K562 (cell line): ENCODE data around the gene SKP2. TPM values are rescaled to one million over a fixed set of nuclear protein-coding genes. Genes with fewer than 3 reads are reported as not detected.

Experiments used
- ATAC-seq: fragments of 200-7000 bp; cut with Tn5 transposase; 3 replicates; pipeline ENCODE4 v1.9.1; 2020; ENCODE audit warnings: moderate library complexity
- BruUV-seq: library from RNA; stranded (reverse); fragments of 400-500 nt; replicated peaks from 2 replicates; lab custom pipeline; 2021; lab: Mats Ljungman, UMichigan
- CTCF ChIA-PET: fragments of 300-600 bp; formaldehyde crosslinking; extraction: SDS; loops from one replicate; lab custom pipeline; 2021; ENCODE audit warnings: low intra/inter-chr PET ratio; lab: Yijun Ruan, JAX
- POLR2A ChIA-PET: fragments of 300-600, 350-650 bp; sonication (Branson Sonifier 250); formaldehyde crosslinking; extraction: SDS; loops from one replicate; lab custom pipeline; 2021; ENCODE audit warnings: antibody characterized with exemption, inconsistent platforms; lab: Yijun Ruan, JAX
- DNase-seq, 4 experiments: peaks; one replicate each; pipeline versions ENCODE4 v3.0.0 to v3.0.0-alpha.2; 2011 to 2018; ENCODE audit warnings: low spot score in 3 of 4, mixed read lengths in 3 of 4; ENCODE audit errors: extremely low read depth in 1 of 4
- FAIRE-seq: peaks from 2 replicates; lab custom pipeline; 2011; peaks lifted over from hg19 to GRCh38; lab: Jason Lieb, UNC
- H2AFZ ChIP-seq: 2 replicates; pipeline ENCODE4 v1.6.0; 2011; ENCODE audit warnings: low read depth, low read length, control low read depth, inconsistent platforms
- H3K27ac ChIP-seq: fragments of 200-600 bp; 3 replicates; pipeline ENCODE4 v1.8.0; 2011; ENCODE audit warnings: low read depth, mild to moderate bottlenecking, control low read depth, inconsistent platforms, low read length, moderate library complexity, mixed read lengths; ENCODE audit errors: extremely low read depth
- H3K27me3 ChIP-seq, 2 experiments: fragments of 300-600 bp in 1 of 2; 2 replicates in 1 of 2; 3 replicates in 1 of 2; pipeline versions ENCODE4 v1.6.0 to v1.8.0; 2011; ENCODE audit warnings: inconsistent platforms in 2 of 2, low read length in 2 of 2, mild to moderate bottlenecking in 1 of 2, mixed read lengths in 1 of 2, moderate library complexity in 1 of 2; ENCODE audit not compliant: control insufficient read depth in 2 of 2, insufficient read depth in 2 of 2
- H3K36me3 ChIP-seq: fragments of 300-600 bp; 3 replicates; pipeline ENCODE4 v1.8.0; 2011; ENCODE audit warnings: mild to moderate bottlenecking, low read length, inconsistent platforms; ENCODE audit not compliant: control insufficient read depth, insufficient read depth
- H3K4me1 ChIP-seq, 2 experiments: fragments of 200-600 bp in 1 of 2; replicated peaks in 1 of 2; 2 replicates in 1 of 2; 3 replicates in 1 of 2; pipeline versions ENCODE4 v1.5.1 to v1.8.0; 2011; ENCODE audit warnings: inconsistent platforms in 2 of 2, low read length in 2 of 2, mild to moderate bottlenecking in 1 of 2, mixed read lengths in 1 of 2, moderate library complexity in 1 of 2; ENCODE audit not compliant: control insufficient read depth in 2 of 2, insufficient read depth in 2 of 2
- H3K4me2 ChIP-seq: 2 replicates; pipeline ENCODE4 v1.6.1; 2011; ENCODE audit warnings: low read length, control low read depth, inconsistent platforms, mixed read lengths; ENCODE audit not compliant: insufficient read depth
- H3K4me3 ChIP-seq: fragments of 200-600 bp; sonication (generic), shearing (Covaris generic); 2 replicates; pipeline ENCODE4 v1.5.1; 2016; ENCODE audit warnings: control low read depth, inconsistent platforms
- H3K79me2 ChIP-seq: fragments of 200-600 bp; 3 replicates; pipeline ENCODE4 v1.8.0; 2011; ENCODE audit warnings: low read length, inconsistent platforms; ENCODE audit not compliant: control insufficient read depth, insufficient read depth
- H3K9ac ChIP-seq, 2 experiments: 2 replicates each; pipeline versions ENCODE4 v1.6.0 to v1.6.1; 2011; ENCODE audit warnings: low read depth in 2 of 2, low read length in 2 of 2, control low read depth in 1 of 2, inconsistent platforms in 1 of 2, mild to moderate bottlenecking in 1 of 2, mixed read lengths in 1 of 2; ENCODE audit not compliant: insufficient read depth in 1 of 2
- H3K9me1 ChIP-seq: one replicate; pipeline ENCODE4 v1.6.0; 2011; ENCODE audit warnings: inconsistent platforms, mild to moderate bottlenecking, low read length, moderate library complexity; ENCODE audit not compliant: control insufficient read depth, insufficient read depth
- H3K9me3 ChIP-seq: replicated peaks from 2 replicates; pipeline ENCODE4 v1.5.1; 2011; ENCODE audit warnings: low read depth, low read length, inconsistent platforms; ENCODE audit not compliant: control insufficient read depth, insufficient read depth
- H4K20me1 ChIP-seq: replicated peaks from 2 replicates; pipeline ENCODE4 v1.6.1; 2011; ENCODE audit warnings: low read length, inconsistent platforms, mixed read lengths; ENCODE audit not compliant: control insufficient read depth, insufficient read depth
- CBFB ChIP-seq: sonication (generic); formaldehyde crosslinking; IDR thresholded peaks from 2 replicates; pipeline ENCODE4 v1.4.0; 2020; ENCODE audit warnings: mild to moderate bottlenecking, missing genetic modification reagents
- FOXM1 ChIP-seq, 2 experiments: fragments of 450-650 bp in 1 of 2; sonication (generic) in 1 of 2; formaldehyde crosslinking in 1 of 2; IDR thresholded peaks; 2 replicates each; pipeline versions ENCODE4 v1.6.1 to v1.9.0; 2017 to 2022; ENCODE audit warnings: low read depth in 2 of 2, mild to moderate bottlenecking in 2 of 2, missing genetic modification reagents in 1 of 2, moderate library complexity in 1 of 2
- GMEB1 ChIP-seq: fragments of 250-450 bp; sonication (Bioruptor Pico); IDR thresholded peaks from 2 replicates; pipeline ENCODE4 v1.4.0; 2020; ENCODE audit warnings: mild to moderate bottlenecking
- HSF4 ChIP-seq: fragments of 250-450 bp; sonication (Bioruptor Pico); IDR thresholded peaks from 2 replicates; pipeline ENCODE4 v2.1.2; 2022; ENCODE audit warnings: mild to moderate bottlenecking, moderate library complexity, borderline replicate concordance
- MTA3 ChIP-seq: fragments of 450-650 bp; formaldehyde crosslinking; IDR thresholded peaks from 2 replicates; pipeline ENCODE4 v1.6.1; 2017; ENCODE audit warnings: mild to moderate bottlenecking, borderline replicate concordance
- PHB2 ChIP-seq: fragments of 450-650 bp; IDR thresholded peaks from 2 replicates; pipeline ENCODE4 v1.6.1; 2017; ENCODE audit warnings: low read depth
- SMAD1 ChIP-seq: fragments of 150-350 bp; IDR thresholded peaks from 2 replicates; pipeline ENCODE4 v1.6.1; 2014; ENCODE audit warnings: low read length, low read depth; ENCODE audit not compliant: partially characterized antibody
- SRSF7 ChIP-seq: fragments of 200-400 bp; formaldehyde crosslinking; optimal IDR thresholded peaks from 2 replicates; pipeline ENCODE3; 2017; ENCODE audit warnings: mild to moderate bottlenecking, low read depth, low read length
- ZBED1 ChIP-seq: IDR thresholded peaks from 2 replicates; pipeline ENCODE4 v1.6.1; 2014
- ZNF75A ChIP-seq: fragments of 450-650 bp; formaldehyde crosslinking; IDR thresholded peaks from 2 replicates; pipeline ENCODE4 v1.4.0; 2020; ENCODE audit warnings: mild to moderate bottlenecking
- in situ Hi-C: fragments of 300-500 bp; cut with MboI; formaldehyde crosslinking; loops from 4 replicates; pipeline ENCODE4 v1.15.0; 2018; ENCODE audit warnings: inconsistent platforms, mixed read lengths
- intact Hi-C: fragments of 100-400 bp; cut with micrococcal nuclease; formaldehyde crosslinking; loops from 2 replicates; pipeline ENCODE4 v1.14.2; 2022
- polyA plus RNA-seq, 8 experiments: library from polyadenylated mRNA; depleted of rRNA in 4 of 8; stranded (reverse) in 5 of 8; unstranded in 3 of 8; fragments of >200 nt; fragmentation: Nextera tagmentation in 2 of 8; fragmentation: Illumina TruSeq in 1 of 8; extraction: Ambion mirVana in 2 of 8; extraction: Trizol in 1 of 8; gene quantifications; 2 replicates each; pipeline versions ENCODE4 v1.2.1 to v1.2.3, GENCODE V29; 2011 to 2014; ENCODE audit warnings: inconsistent platforms in 1 of 8, missing spikeins in 1 of 8
- total RNA-seq, 7 experiments: library from RNA; depleted of rRNA in 6 of 7; stranded (reverse); fragments of >200 nt in 6 of 7; fragmentation: Illumina TruSeq in 2 of 7; extraction: Trizol in 2 of 7; gene quantifications; 2 replicates each; pipeline versions ENCODE4 v1.2.1 to v1.2.3, GENCODE V29; 2011 to 2021; ENCODE audit warnings: low replicate concordance in 1 of 7

Gene SKP2
- total and polyA plus RNA-seq, 9 of the 15 experiments (the other 6 are each of a cell fraction or from before 2014, with no cell fraction given) = 30.0 to 97.5 (median 80.8) TPM

- intact Hi-C loops = no loop called here
- Histone ChIP-seq H2AFZ (no peak overlapping the region), H4K20me1 (no peaks in the 10 kb centered on the region), H3K79me2 (no peaks in the 10 kb centered on the region), H3K4me2 (no peak overlapping the region), H3K4me3 (no peak overlapping the region), H3K4me1 (no peaks in the 10 kb centered on the region), H3K9me3 (no peaks in the 10 kb centered on the region), H3K9ac (no peak overlapping the region), H3K36me3 (peaks cover 45% of the 10 kb centered on the region; the same call in 2 of the 3 replicates), H3K9me1 (no peaks in the 10 kb centered on the region), H3K27ac (no peak overlapping the region), H3K27me3 (no peaks in the 10 kb centered on the region)
- no peak for TF ChIP-seq MTA3
- TF ChIP-seq ZBED1 = no peak
- TF ChIP-seq SRSF7 = no peak
- no peak for TF ChIP-seq PHB2
- TF ChIP-seq CBFB (CRISPR knock-in tag) = no peak
- no peak for TF ChIP-seq ZNF75A
- TF ChIP-seq SMAD1 = no peak
- no peak for TF ChIP-seq HSF4 (CRISPR knock-in tag)
- no peak for TF ChIP-seq FOXM1 (IDR thresholded peaks at IDR 0.05; ENCODE audit: low read depth)
- no peak for TF ChIP-seq FOXM1 (CRISPR knock-in tag; IDR thresholded peaks at IDR 0.05; ENCODE audit: low read depth)
- no peak for TF ChIP-seq GMEB1 (CRISPR knock-in tag)
- in situ Hi-C loops = no loop called here
- no peak for DNase-seq
- CTCF ChIA-PET = no interaction called here
- ATAC-seq = no peak
- no peak for FAIRE-seq
- no TSS peak for BruUV-seq
- POLR2A ChIA-PET = interaction anchor here (1.1 to 1.3 kb wide), 2 partner anchors 10 to 30 kb away, joined by 3 read pairs; no protein-coding TSS in a partner anchor
Observed at GRCh38 chr5:36206913-36207312, 55.0 kb downstream of the SKP2 start.
